ENCODE measurements around the gene TENT5C.

Gene TENT5C

GRCh38 chr1:117613249-117613968, 7.6 kb downstream of the TENT5C start:
- no peak for DNase-seq (ENCODE audit: low spot score)

DNA sequence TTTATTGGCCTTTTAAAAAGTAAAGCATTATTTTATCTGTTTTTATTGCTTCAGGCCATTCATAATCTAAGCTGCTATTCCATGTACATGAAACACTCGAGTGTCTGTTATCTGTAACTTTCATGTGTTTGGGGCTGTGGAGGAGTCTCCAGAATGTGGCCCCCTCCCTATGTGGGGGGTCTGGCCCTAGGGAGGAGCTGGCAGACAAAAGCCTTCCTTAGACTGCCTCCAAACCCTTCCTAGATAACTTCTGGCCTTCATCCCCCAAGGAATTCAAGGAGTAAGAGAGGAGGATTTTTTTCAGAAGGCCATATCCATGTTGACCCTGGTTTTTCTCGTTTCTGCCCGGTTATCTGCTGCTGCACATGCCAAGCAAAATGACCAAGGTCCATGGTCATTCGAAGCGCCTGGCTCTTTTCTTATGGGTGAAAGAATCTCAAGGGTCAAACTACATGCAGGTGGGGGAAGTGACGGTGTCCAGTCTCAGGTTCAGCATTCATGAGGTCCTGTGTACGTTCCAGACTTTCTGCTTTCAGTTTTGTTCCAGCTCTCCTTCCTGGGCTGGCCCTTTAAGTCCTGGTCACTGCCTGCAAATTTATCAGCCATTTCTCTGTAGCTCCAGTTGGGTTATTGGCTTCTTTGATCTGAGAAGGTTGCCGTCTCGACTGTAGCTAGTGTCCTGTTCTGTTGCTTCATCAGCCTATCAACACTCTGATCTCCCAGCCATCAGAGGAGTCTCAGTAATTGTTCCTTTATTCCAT, 8.3 kb downstream of the TENT5C start:
- DNase-seq (ENCODE audit: low spot score): no peak

DNA sequence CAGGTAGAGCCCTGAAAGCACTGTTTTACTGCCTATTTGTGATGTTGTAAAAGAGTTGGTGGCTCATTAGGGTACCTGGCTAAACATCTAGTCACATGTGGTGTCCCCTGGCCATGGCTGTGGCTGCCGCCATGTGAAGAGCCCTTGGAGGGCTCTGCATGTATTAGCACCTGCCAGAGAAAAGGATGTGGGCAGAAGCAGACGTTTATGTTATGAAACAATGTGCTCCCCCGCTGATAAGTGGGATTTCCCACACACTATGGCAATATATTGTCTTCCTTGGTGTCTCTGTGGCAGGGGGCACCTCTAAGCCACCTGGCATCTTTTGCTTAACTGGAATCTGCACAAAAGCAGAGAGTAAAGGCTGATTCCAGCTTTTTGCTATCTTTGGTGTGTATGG, 9.6 kb downstream of the TENT5C start:
- no peak for DNase-seq (ENCODE audit: low spot score)

DNA sequence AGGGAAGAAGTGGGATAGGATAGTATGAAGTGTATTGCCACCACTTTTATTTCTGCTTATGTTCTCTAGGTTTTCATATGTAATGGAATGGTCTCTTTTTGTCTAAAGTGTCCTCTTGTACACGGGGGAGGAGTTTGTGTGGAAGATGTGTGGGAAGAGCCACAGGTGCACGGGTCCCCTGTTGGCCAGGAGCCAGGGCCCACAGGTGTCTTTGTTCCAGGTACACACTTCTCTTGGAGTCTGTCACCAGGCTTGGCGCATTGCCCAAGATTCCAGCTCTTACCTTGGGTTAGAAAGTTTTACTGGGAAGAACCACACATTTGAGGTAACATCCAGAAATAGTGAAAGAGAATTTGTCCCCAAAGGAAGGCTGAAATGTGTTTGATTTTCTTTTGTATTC, 10.5 kb downstream of the TENT5C start:
- DNase-seq (ENCODE audit: low spot score): no peak

- DNase-seq (ENCODE audit: low spot score): no peak
These were observed 11.1 kb downstream of the TENT5C start for GRCh38 chr1:117616967-117617366.

GRCh38 chr1:117618450-117619122, 12.7 kb downstream of the TENT5C start:
- DNase-seq (ENCODE audit: low spot score): no peak

DNA sequence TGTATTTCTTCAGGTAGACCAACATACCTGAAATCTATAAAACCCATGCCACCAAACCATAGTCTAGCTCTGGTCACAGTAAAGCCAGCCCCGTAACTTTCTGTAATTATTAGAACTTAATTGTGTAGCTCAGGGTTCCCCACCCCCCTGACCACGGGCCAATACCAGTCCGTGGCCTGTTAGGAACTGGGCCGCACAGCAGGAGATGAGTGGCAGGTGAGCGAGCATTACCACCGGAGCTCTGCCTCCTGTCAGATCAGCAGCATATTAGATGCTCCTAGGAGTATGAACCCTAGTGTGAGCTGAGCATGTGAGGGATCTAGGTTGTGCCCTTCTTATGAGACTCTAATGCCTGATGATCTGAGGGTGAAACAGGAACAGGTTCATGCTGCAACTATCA, 14.6 kb downstream of the TENT5C start:
- DNase-seq (ENCODE audit: low spot score): no peak

GRCh38 chr1:117621316-117621715, 15.5 kb downstream of the TENT5C start:
- no peak for DNase-seq (ENCODE audit: low spot score)

- DNase-seq (ENCODE audit: low spot score): no peak
These were observed 16.9 kb downstream of the TENT5C start for GRCh38 chr1:117622726-117623125.

- DNase-seq (ENCODE audit: low spot score): no peak
These were observed 17.3 kb downstream of the TENT5C start for GRCh38 chr1:117623141-117623540.

GRCh38 chr1:117623698-117624097, 17.9 kb downstream of the TENT5C start:
- DNase-seq (ENCODE audit: low spot score): no peak

DNA sequence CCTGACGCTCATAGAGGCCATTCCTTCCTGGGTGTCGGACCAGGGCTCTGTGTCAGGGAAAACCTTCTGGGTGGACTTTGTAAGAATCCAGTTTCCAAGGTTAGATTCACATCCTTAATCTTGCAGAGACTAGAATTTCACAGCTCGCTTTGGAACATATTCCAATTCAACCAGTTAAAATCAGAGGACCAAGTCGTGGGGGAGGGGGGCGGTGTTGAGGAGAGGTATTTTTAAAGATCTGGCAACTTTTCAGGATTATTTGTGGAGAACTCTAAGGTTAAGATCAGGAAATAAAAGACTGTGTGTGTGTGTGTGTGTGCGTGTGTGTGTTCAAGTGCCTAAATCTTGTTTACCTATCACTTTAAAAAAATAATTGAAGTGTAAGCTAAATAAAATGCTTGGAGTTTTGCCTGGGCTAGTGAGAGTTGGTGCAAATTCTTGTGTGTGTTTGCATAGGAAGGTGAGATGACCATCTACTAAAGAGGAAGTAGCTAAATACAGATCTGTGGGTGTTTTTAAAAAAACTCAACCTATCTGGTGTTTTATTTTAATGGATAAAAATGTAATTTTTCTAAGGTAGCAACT, 21.8 kb downstream of the TENT5C start:
- DNase-seq (ENCODE audit: low spot score): no peak

DNA sequence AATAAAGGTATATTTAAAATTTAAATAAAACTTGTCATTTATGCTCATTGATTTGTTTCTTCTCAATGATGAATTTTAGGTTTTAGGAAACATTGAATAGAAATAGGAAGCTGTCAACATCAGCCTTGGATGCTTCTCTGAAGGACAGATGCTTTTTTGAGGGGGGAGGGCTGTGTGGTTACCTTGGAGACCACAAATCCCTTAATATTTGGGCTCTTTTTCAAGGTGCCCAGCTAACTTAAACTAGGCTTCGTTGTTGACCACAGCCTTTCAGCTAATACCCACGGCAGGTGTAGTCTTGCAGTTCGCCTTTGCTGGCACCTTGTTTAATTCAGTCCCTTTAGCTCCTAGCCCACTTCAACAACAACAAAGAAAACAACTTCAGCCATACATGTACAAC, 22.5 kb downstream of the TENT5C start:
- no peak for DNase-seq (ENCODE audit: low spot score)

DNA sequence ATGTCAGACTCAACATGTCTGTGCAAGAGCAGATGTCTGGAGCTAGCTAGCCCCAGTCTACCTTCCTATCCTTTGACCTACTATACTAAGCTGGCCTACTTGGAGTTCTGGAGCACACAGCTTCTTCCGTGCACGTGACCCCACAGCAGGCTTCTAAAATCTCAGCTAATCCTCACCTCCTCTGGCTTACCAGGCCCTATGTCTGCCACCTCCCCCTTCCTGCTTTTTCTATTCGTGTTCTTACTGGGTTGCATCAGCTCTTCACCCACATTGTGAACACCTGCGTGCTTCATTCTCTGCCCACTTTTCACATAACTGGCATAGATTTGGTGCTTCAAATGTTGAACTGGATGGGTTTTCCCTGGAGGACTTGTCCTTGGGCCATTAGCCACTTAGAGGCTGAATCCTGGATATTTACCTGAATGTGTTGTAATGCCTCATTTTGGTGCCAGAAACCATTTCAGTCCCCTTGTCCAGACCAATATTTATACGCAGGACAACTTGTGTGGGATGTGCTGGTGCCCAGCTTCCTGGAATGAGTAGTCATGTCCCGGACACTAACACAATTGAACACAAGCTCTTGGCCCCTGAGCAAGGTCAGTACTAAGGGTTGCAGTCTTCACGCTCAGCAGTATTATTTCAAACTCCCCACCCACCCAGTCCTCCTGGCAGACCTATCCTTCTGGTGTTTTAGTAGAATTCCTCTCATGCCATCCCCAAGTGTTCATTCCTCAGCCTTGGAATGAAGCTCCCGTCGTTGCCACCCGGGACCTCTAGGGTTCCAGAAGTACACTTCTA, 24.0 kb downstream of the TENT5C start:
- no peak for DNase-seq (ENCODE audit: low spot score)

DNA sequence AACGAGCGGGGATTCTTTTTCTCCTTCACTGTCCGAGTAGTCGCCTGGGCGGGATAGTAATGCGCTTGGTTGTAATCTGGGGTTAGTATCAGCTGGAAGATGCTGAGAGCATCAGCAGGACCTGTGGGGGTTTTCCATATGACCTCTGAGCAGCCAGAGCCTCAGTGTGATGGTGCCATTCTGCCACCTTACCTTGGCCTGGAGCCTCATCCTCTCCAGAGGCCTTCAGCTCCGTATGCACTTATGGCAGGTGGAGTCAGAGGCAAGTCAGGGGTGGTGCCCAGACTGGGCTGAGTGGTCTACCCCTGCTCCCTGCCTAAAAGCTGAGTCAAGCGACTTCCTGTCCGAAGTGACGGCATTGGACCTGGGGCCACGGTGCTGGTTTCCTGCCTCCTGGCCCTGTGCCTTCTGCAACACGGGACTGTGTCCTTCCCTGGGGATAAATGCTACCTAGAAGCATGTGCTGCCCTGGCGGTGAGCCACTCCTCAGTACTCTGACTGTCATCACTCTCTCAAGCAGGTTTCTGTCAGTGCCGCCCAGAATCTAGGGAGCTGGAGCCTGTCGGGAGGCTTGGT, 24.7 kb downstream of the TENT5C start:
- DNase-seq (ENCODE audit: low spot score): no peak

DNA sequence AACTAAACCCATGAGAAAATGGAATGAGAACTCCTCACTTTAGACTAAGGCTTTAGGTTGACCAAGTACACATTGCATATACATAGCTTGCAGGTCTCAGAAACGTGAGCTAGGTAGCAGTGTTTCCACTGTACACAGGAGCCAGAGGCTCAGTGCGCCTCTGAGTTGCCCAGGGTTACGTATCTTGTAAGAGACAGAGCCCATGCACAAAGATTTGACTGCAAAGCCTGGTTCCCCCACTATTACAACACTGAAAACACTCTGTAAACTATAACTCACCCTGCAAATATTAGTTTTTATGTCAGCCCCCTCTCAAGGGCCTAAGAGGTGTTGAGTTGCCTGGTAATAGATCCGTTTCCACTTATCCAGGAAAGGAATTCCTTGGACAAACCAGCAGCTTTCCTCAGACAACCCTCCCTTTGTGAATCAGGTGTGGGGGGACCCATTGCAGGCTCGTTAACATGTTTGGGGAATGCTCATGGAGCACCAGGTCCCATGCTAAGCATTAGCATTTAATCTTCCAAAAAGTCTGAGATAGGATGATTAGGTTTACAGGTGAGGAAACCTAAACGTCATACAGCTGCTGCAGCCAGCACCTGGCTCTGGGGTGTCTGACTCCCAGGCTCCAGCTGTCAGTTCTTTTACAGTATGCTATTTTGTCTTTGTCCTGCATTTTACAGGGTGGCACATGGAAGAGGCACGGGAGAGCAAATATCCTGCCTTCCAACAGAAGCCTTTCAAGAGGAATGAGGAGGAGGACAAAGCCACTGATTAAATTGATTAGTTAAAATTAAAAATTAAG, 25.7 kb downstream of the TENT5C start:
- DNase-seq (ENCODE audit: low spot score): no peak

DNA sequence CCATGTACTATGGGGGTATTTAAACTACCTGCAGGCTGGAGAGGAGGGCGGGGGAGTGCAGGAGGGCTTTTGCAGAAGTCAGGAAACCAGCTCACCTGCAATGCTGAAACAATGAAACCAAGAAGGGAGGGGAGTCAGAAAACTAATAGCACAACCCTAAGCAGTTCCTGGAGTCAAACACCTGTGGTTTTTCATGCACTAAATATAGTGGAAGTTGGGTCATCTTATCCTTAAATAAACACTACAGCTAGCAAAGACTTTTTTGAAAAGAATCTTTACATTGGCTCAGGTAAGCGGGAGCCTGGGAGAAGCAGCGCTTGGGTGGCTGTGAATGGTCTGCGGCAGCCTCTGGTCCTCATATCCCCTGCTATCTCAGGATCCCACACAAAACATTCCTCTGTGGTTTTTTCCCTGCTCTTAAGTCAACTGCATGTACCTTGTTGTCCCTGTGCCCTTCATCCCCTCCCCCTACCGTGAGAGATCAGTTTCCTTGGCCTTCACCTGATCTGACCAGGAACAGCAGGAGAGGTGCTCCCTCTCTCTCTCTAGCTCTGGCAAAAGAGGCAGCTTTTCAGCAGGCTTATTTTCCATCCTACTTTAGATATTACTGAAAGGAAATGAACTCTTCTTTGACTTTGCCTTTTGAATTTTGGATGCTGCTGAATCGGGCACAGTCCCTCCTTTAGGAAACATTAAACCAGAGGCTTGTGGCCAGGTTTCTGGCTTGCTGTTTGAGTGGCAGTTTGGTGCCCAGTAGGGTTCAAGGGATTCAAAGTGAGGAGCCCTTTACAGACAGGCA, 26.6 kb downstream of the TENT5C start:
- DNase-seq (ENCODE audit: low spot score): no peak

GRCh38 chr1:117633068-117633345, 27.2 kb downstream of the TENT5C start:
- DNase-seq (ENCODE audit: low spot score): no peak

- DNase-seq (ENCODE audit: low spot score): no peak
These were observed 27.6 kb downstream of the TENT5C start for GRCh38 chr1:117633423-117633822.

DNA sequence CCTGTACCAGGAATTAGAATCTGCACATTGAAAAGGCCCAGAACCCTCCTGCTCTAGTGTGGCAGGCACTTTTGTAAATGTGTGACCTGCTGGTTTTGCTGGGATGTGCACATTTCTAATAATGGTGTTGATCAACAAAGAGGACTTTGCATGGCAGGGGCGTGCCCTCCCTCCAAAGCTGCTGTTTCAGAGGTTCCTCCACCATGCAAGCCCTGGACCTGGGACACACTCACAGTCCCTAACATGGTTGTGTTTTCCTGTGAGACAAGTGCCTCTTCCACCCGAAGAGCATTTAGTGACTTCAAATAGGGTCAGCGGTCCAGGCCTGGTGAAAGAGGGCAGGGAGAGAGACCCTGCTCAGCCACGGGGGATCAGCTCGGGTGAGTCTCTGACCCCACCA, 28.1 kb downstream of the TENT5C start:
- no peak for DNase-seq (ENCODE audit: low spot score)

Measured in AG08396 (cell line).